IgD-negative memory B cell (primary cell): ENCODE results near the gene SPOP. TPM values are rescaled to one million over a fixed set of nuclear protein-coding genes. Genes with fewer than 3 reads are reported as not detected.
A peak's percentile ranks its signal among the peaks of the same experiment; 100 is the strongest.
"Not testable (repeated sequence)": the region's sequence is repeated elsewhere in the genome, so short reads cannot be mapped to it uniquely, and the experiment has no call there.

ENCODE experiments used
- H3K27ac Mint-ChIP-seq, 3 donors: one replicate each; pipeline ENCODE4 v1.8.0; 2020 to 2022; ENCODE audit warnings: mild to moderate bottlenecking in 3 of 3, mixed read lengths in 3 of 3, moderate library complexity in 1 of 3
- H3K27me3 Mint-ChIP-seq: one replicate; pipeline ENCODE4 v1.8.0; 2021; ENCODE audit warnings: mixed read lengths
- H3K36me3 Mint-ChIP-seq: one replicate; pipeline ENCODE4 v1.8.0; 2020; ENCODE audit warnings: mild to moderate bottlenecking, mixed read lengths
- H3K4me1 Mint-ChIP-seq, 3 donors: one replicate each; pipeline ENCODE4 v1.8.0; 2020 to 2022; ENCODE audit warnings: mixed read lengths in 3 of 3, mild to moderate bottlenecking in 1 of 3
- H3K4me3 Mint-ChIP-seq, 4 donors: one replicate each; pipeline ENCODE4 v1.8.0; 2020 to 2022; ENCODE audit warnings: mild to moderate bottlenecking in 4 of 4, mixed read lengths in 4 of 4, moderate library complexity in 3 of 4
- H3K9me3 Mint-ChIP-seq, 3 donors: one replicate each; pipeline ENCODE4 v1.8.0; 2020 to 2021; ENCODE audit warnings: mixed read lengths in 3 of 3, mild to moderate bottlenecking in 1 of 3
- polyA plus RNA-seq: library from polyadenylated mRNA; unstranded; fragments of 300-500 nt; fragmentation: Illumina TruSeq; gene quantifications from one replicate; pipeline ENCODE4 v1.2.3, GENCODE V29; 2021

The SPOP gene
- polyA plus RNA-seq, 1 donor from 2014 or later: 90.5 TPM

- H3K4me1 Mint-ChIP-seq: peaks cover 0 to 5% (median 2%) of the 10 kb centered on the region in 3 donors
- no peak overlapping the region for H3K27ac Mint-ChIP-seq
- H3K9me3 Mint-ChIP-seq: no peaks in the 10 kb centered on the region
- no peaks in the 10 kb centered on the region for H3K36me3 Mint-ChIP-seq
- peaks cover 36% of the 10 kb centered on the region for H3K27me3 Mint-ChIP-seq
- H3K4me3 Mint-ChIP-seq: peak overlapping the region in 3 of 4 donors; percentile 54 to 72 (median 70)
Observed at GRCh38 chr17:49574945-49575678, 102.8 kb downstream of the SPOP start.

GRCh38 chr17:49574323-49574781 lies 103.5 kb downstream of the SPOP start:
- Mint-ChIP-seq H3K9me3 (no peaks in the 10 kb centered on the region), H3K4me3 (peak overlapping the region in 2 of 4 donors; percentile 9 to 49), H3K36me3 (no peaks in the 10 kb centered on the region), H3K27ac (no peak overlapping the region), H3K4me1 (peaks cover 0 to 5% (median 2%) of the 10 kb centered on the region in 3 donors), H3K27me3 (peaks cover 36% of the 10 kb centered on the region)

- no peaks in the 10 kb centered on the region for H3K36me3 Mint-ChIP-seq
- H3K4me1 Mint-ChIP-seq: peaks cover 0 to 5% (median 2%) of the 10 kb centered on the region in 3 donors
- peaks cover 32% of the 10 kb centered on the region for H3K27me3 Mint-ChIP-seq
- no peak overlapping the region for H3K27ac Mint-ChIP-seq
- H3K9me3 Mint-ChIP-seq: no peaks in the 10 kb centered on the region
- peak overlapping the region in 2 of 4 donors; percentile 17 to 49 for H3K4me3 Mint-ChIP-seq
Observed at GRCh38 chr17:49573510-49574322, 104.2 kb downstream of the SPOP start.

GRCh38 chr17:49572806-49573420 lies 105.0 kb downstream of the SPOP start:
- no peaks in the 10 kb centered on the region for H3K36me3 Mint-ChIP-seq
- no peaks in the 10 kb centered on the region for H3K9me3 Mint-ChIP-seq
- H3K4me3 Mint-ChIP-seq: peak overlapping the region in 1 of 4 donors; percentile 17
- H3K4me1 Mint-ChIP-seq: peaks cover 0 to 8% (median 6%) of the 10 kb centered on the region in 3 donors
- peaks cover 30% of the 10 kb centered on the region for H3K27me3 Mint-ChIP-seq
- peak overlapping the region in 1 of 3 donors; percentile 10 for H3K27ac Mint-ChIP-seq

- H3K4me1 Mint-ChIP-seq: peaks cover 0 to 10% (median 6%) of the 10 kb centered on the region in 3 donors
- peak overlapping the region in 1 of 4 donors; percentile 95 for H3K4me3 Mint-ChIP-seq
- H3K27ac Mint-ChIP-seq: peak overlapping the region in 1 of 3 donors; percentile 16
- H3K9me3 Mint-ChIP-seq: no peaks in the 10 kb centered on the region
- H3K36me3 Mint-ChIP-seq: no peaks in the 10 kb centered on the region
- H3K27me3 Mint-ChIP-seq: peaks cover 26% of the 10 kb centered on the region
Observed at GRCh38 chr17:49572226-49572625, 105.7 kb downstream of the SPOP start.

- Mint-ChIP-seq H3K9me3 (no peaks in the 10 kb centered on the region), H3K27me3 (peaks cover 25% of the 10 kb centered on the region), H3K36me3 (no peaks in the 10 kb centered on the region), H3K4me1 (peaks cover 0 to 8% (median 6%) of the 10 kb centered on the region in 3 donors), H3K4me3 (peak overlapping the region in 1 of 4 donors; percentile 95), H3K27ac (peak overlapping the region in 1 of 3 donors; percentile 13)
Observed at GRCh38 chr17:49571764-49572163, 106.1 kb downstream of the SPOP start.

- Mint-ChIP-seq H3K27ac (peak overlapping the region in 1 of 3 donors; percentile 13), H3K36me3 (no peaks in the 10 kb centered on the region), H3K4me1 (peaks cover 0 to 8% (median 6%) of the 10 kb centered on the region in 3 donors), H3K9me3 (no peaks in the 10 kb centered on the region), H3K4me3 (peak overlapping the region in 2 of 4 donors; percentile 4 to 95), H3K27me3 (peaks cover 26% of the 10 kb centered on the region)
Observed at GRCh38 chr17:49571283-49571682, 106.6 kb downstream of the SPOP start.

GRCh38 chr17:49570540-49571242 lies 107.2 kb downstream of the SPOP start:
- Mint-ChIP-seq H3K27me3 (peaks cover 29% of the 10 kb centered on the region), H3K4me1 (peaks cover 0 to 6% (median 5%) of the 10 kb centered on the region in 3 donors), H3K9me3 (no peaks in the 10 kb centered on the region), H3K27ac (peak overlapping the region in 1 of 3 donors; percentile 13), H3K4me3 (peak overlapping the region; percentile 4 to 95 (median 58)), H3K36me3 (no peaks in the 10 kb centered on the region)

GRCh38 chr17:49568695-49569047 lies 109.2 kb downstream of the SPOP start:
- Mint-ChIP-seq H3K27me3 (peaks cover 22% of the 10 kb centered on the region), H3K27ac (peak overlapping the region in 1 of 3 donors; percentile 38), H3K4me3 (peak overlapping the region in 1 of 4 donors; percentile 69)
- H3K36me3 Mint-ChIP-seq, H3K4me1 Mint-ChIP-seq, H3K9me3 Mint-ChIP-seq: not testable (repeated sequence)

- Mint-ChIP-seq H3K4me1 (peaks cover 0 to 6% (median 5%) of the 10 kb centered on the region in 3 donors), H3K36me3 (peaks cover 2% of the 10 kb centered on the region), H3K4me3 (peak overlapping the region; percentile 53 to 77 (median 70)), H3K27ac (peak overlapping the region; percentile 14 to 68 (median 38)), H3K27me3 (peaks cover 20% of the 10 kb centered on the region), H3K9me3 (no peaks in the 10 kb centered on the region)
Observed at GRCh38 chr17:49567871-49568694, 109.8 kb downstream of the SPOP start.

- Mint-ChIP-seq H3K4me3 (peak overlapping the region in 1 of 4 donors; percentile 6), H3K36me3 (peaks cover 3% of the 10 kb centered on the region), H3K27ac (peak overlapping the region in 1 of 3 donors; percentile 68), H3K4me1 (peaks cover 0 to 6% (median 5%) of the 10 kb centered on the region in 3 donors), H3K27me3 (peaks cover 18% of the 10 kb centered on the region), H3K9me3 (no peaks in the 10 kb centered on the region)
Observed at GRCh38 chr17:49567104-49567521, 110.8 kb downstream of the SPOP start.

GRCh38 chr17:49566668-49567071 lies 111.2 kb downstream of the SPOP start:
- peak overlapping the region in 1 of 4 donors; percentile 6 for H3K4me3 Mint-ChIP-seq
- peaks cover 3% of the 10 kb centered on the region for H3K36me3 Mint-ChIP-seq
- no peak overlapping the region for H3K27ac Mint-ChIP-seq
- no peaks in the 10 kb centered on the region for H3K9me3 Mint-ChIP-seq
- peaks cover 0 to 6% (median 5%) of the 10 kb centered on the region in 3 donors for H3K4me1 Mint-ChIP-seq
- H3K27me3 Mint-ChIP-seq: peaks cover 18% of the 10 kb centered on the region

- Mint-ChIP-seq H3K27ac (no peak overlapping the region), H3K4me3 (peak overlapping the region in 1 of 4 donors; percentile 32), H3K36me3 (peaks cover 3% of the 10 kb centered on the region), H3K27me3 (peaks cover 18% of the 10 kb centered on the region), H3K9me3 (no peaks in the 10 kb centered on the region), H3K4me1 (peaks cover 0 to 6% (median 5%) of the 10 kb centered on the region in 3 donors)
Observed at GRCh38 chr17:49565948-49566491, 111.9 kb downstream of the SPOP start.
